GM12875 (cell line): ENCODE measurements around the gene ANTKMT.

Experiments used
- H3K4me3 ChIP-seq: one replicate; pipeline ENCODE4 v1.5.1; 2011; ENCODE audit warnings: low read depth, low read length, control low read depth
- TF ChIP-seq, protein P1 (sequence below): IDR thresholded peaks from 2 replicates; pipeline ENCODE4 v1.5.1; 2011; ENCODE audit warnings: low read depth, mild to moderate bottlenecking, control low read depth, inconsistent platforms, low read length, moderate library complexity, borderline replicate concordance; ENCODE audit not compliant: insufficient read depth

The ANTKMT gene

DNA sequence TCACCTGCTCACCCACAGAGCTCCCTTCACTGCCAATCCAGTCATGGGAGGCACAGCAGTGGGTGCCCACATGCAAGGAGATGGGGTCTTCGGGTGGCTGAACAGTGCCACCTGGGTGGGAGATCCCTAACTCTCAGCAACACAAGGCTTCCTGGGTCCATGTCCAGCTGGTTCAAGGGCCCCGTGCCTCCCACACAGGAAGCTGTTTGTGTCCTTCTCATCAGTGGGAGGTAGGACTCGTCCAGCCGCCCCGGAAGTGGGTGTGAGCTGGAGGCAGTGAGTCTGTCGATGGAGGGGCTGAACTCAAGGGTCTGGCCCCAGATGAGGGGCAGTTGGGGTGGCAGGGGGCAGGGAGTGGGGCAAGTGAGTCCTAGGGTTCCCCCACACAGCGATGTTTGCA, 16.9 kb upstream of the ANTKMT start:
- H3K4me3 ChIP-seq, result no peak overlapping the region
- TF ChIP-seq, protein P1, sequence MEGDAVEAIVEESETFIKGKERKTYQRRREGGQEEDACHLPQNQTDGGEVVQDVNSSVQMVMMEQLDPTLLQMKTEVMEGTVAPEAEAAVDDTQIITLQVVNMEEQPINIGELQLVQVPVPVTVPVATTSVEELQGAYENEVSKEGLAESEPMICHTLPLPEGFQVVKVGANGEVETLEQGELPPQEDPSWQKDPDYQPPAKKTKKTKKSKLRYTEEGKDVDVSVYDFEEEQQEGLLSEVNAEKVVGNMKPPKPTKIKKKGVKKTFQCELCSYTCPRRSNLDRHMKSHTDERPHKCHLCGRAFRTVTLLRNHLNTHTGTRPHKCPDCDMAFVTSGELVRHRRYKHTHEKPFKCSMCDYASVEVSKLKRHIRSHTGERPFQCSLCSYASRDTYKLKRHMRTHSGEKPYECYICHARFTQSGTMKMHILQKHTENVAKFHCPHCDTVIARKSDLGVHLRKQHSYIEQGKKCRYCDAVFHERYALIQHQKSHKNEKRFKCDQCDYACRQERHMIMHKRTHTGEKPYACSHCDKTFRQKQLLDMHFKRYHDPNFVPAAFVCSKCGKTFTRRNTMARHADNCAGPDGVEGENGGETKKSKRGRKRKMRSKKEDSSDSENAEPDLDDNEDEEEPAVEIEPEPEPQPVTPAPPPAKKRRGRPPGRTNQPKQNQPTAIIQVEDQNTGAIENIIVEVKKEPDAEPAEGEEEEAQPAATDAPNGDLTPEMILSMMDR, result no peak

DNA sequence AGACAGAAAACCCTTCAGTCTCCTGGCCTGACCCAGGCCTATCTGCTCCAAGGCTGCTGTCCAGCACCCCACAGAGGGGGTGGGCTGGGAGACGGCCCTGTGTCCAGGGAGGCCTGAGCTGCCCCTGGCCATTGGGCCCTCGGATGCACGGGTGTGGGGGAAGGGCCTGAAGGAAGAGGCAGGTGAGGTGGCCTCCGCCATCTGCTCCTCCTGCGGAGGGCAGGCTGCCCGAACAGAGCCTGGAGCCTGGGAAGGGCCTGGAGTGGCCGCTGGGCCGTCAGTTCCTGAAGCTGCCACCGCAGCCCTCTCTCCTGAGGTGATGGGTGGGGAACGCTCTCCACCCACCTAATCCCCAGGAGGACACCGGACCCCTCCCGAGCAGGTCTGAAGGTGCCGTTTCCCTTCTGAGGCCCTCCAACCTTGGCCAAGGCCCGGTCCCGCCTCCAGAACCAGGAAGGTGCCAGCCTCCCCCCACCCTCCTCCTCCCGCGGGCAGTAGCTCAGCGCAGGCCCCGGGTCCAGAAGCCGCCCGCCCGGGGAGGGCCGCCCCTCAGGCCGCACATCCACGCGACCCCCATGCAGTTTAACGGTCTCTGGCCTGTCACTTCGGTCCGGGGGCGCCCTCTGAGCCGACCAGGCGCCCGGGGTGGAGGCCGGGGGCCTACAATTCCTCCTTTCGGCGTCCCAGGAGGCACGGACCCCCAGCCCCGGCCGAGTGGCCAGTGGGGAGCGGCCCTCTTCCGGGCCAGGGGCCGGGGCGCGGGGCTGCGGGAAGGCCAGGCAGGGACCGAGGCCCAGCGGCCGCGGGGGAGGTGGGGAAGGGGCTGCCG, 16.2 kb upstream of the ANTKMT start:
- TF ChIP-seq, protein P1, result no peak
- no peak overlapping the region for H3K4me3 ChIP-seq

DNA sequence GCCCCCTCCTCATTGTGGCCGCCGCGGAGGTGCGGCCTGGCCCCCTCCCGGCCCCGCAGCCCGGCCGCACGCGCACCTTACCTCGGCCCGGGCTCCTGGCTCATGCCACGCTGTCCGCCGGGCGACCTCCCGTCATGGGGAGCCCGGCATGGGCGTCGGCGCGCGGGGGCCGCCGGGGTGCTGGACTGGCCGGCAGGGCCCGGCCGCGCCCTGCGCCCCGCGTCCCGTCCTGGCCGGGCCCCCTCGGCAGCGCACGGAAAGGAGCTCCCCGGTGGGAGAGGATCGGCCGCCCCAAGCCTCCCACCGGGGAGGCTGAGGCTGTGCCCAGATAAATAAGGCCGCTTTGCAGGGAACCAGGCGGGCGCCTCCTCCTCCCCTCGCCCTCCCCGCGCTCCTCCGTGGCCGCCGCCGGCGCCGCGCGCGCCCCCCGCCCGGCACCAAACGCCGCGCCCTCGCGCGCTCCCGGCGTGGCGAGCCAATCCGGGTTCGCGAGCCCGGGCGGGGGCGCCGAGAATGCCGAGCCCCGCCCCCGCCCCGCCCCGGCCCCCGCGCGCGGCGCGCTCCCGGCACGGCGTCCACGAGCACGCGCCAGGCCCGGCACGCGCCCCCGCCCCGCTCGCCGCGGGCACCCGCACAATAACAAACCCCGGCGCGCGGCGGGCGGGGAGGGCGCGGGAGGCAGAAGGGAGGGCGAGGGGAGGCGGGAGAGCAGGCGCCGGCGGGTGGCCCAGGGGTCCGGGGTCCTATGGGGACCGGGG, 15.3 kb upstream of the ANTKMT start, which contains the start of gene FBXL16:
FBXL16 (minus strand) TSS at position 371 of the 758 bp plus-strand sequence. CDS start 8,396 bp downstream, outside the sequence.
- TF ChIP-seq, protein P1, result no peak
- no peak within 1 kb of the TSS for H3K4me3 ChIP-seq

DNA sequence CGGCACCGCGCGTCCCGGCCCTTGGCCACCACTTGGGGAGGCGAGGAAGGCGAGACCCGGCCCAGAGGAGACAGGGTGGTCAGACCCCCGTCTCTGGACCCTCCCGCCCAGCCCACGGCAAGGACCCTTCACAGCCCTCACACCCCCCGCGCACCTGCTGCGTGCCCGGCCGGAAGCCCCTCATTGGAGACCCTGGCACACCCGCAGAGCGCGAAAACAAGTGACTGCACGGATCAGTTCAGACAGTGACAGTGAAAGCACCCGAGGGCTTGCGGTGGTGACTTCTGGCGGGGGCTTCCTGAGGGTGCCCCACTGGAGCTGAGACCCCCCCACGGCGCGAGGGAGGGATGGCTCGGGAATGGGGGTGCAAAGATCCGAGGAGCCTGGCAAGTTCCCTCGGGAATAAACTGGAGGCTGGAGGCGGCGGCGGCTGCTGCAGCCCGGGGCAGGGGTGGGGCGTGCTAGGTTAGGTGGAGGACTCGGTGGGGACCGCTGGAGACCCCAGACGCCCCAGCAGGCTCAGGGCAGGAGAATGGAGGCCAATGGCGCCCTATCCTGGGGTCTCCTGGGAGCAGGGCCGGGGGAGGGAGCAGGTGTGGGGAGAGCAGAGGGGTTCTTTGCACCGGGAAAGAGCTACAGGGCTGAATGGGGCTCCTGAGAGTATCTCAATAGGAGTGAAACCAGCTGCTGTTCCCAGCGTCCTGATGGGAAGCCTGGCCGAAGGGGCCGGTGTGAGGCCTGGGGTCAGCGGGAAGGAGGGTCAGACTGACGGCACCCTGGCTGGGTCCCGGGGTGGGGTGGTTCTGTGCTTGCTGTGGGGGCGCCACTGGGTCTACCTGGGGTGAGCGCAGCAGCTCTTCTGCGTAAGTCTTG, 14.5 kb upstream of the ANTKMT start:
- TF ChIP-seq, protein P1, result no peak
- H3K4me3 ChIP-seq, result no peak overlapping the region

DNA sequence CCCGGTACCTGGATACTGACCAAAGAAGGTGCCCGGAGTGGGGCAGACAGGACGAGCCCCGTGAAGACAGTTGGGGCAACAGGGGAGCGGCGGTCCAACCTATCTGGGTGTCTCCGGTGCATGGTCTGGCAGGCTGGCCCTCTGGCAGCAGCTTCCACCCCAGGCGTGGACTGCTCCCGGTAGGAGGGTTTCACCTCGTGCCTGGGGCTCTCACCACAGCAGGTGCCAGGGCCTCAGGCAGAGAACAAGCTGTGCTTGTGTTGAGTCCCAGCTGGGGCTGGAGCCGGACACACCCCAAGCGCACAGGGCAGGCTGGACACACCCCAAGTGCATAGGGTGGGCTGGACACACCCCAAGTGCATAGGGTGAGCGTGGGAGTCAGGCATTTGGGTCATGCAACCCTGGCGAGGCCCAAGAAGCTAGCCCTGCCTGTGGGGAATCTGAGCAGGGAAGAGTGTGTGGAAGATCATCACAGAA, 13.8 kb upstream of the ANTKMT start:
- no peak overlapping the region for H3K4me3 ChIP-seq
- TF ChIP-seq, protein P1, result no peak

DNA sequence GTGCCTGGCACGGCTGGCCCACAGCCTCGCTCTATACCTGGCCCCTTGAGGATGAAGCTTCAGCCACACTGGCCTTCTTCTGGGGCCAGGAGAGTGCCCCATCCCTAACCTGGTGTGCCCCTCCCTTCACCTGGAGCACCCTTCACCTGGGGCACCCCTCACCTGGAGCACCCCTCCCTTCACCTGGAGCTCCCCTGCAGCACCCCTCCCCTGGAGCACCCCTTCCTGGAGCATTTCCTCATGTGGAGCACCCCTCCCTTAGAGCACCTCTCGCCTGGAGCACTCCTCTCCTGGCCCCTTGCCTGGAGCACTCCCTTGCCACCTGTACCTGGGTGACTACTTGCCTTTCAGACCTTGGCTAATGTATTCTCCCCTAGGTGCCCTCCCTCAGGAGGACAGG, 12.9 kb upstream of the ANTKMT start:
- no peak overlapping the region for H3K4me3 ChIP-seq
- TF ChIP-seq, protein P1, result no peak
